A673 (cell line): ENCODE data around the gene ZDHHC1. TPM values are rescaled to one million over a fixed set of nuclear protein-coding genes. Genes with fewer than 3 reads are reported as not detected.
A peak's percentile ranks its signal among the peaks of the same experiment; 100 is the strongest.

ENCODE experiments used
- BruUV-seq: library from RNA; stranded (reverse); fragments of 400-500 nt; replicated peaks from 2 replicates; lab custom pipeline; 2021; lab: Mats Ljungman, UMichigan
- CTCF ChIA-PET: fragments of 300-600 bp; sonication (Branson Sonifier 250); formaldehyde crosslinking; loops from one replicate; lab custom pipeline; 2022; ENCODE audit warnings: antibody characterized with exemption; lab: Charles Lee
- POLR2A ChIA-PET: fragments of 300-600 bp; sonication (Branson Sonifier 250); formaldehyde crosslinking; loops from one replicate; lab custom pipeline; 2022; ENCODE audit warnings: antibody characterized with exemption; ENCODE audit not compliant: low non-redundant PET; lab: Charles Lee
- DNase-seq: peaks from one replicate; pipeline ENCODE4 v3.0.0-alpha.2; 2015; ENCODE audit warnings: low spot score
- H3K27ac ChIP-seq: fragments of 200-600 bp; sonication (generic); 2 replicates; pipeline ENCODE4 v1.5.1; 2016; ENCODE audit warnings: mixed run types, low read depth, mild to moderate bottlenecking, mixed read lengths, antibody characterized with exemption, low read length; ENCODE audit not compliant: poor library complexity, severe bottlenecking
- H3K27me3 ChIP-seq: fragments of 200-600 bp; sonication (generic); replicated peaks from 2 replicates; pipeline ENCODE4 v1.6.1; 2017; ENCODE audit warnings: mixed run types, low read depth, mild to moderate bottlenecking, mixed read lengths, antibody characterized with exemption, low read length; ENCODE audit not compliant: insufficient read depth, poor library complexity
- H3K36me3 ChIP-seq: fragments of 200-600 bp; sonication (generic); 2 replicates; pipeline ENCODE4 v1.6.1; 2016; ENCODE audit warnings: mixed run types, mild to moderate bottlenecking, mixed read lengths, antibody characterized with exemption, low read length; ENCODE audit not compliant: insufficient read depth, poor library complexity, severe bottlenecking
- H3K4me1 ChIP-seq: fragments of 200-600 bp; sonication (generic); 2 replicates; pipeline ENCODE4 v1.6.1; 2017; ENCODE audit warnings: mixed run types, mild to moderate bottlenecking, mixed read lengths, antibody characterized with exemption, low read length; ENCODE audit not compliant: insufficient read depth, poor library complexity, severe bottlenecking
- H3K4me3 ChIP-seq: fragments of 200-600 bp; sonication (generic); 2 replicates; pipeline ENCODE4 v1.5.1; 2016; ENCODE audit warnings: low read depth, mixed run types, mild to moderate bottlenecking, mixed read lengths, low read length; ENCODE audit not compliant: poor library complexity, severe bottlenecking
- H3K9me3 ChIP-seq: fragments of 200-600 bp; sonication (generic); 2 replicates; pipeline ENCODE4 v1.6.1; 2016; ENCODE audit warnings: mixed run types, low read depth, mild to moderate bottlenecking, mixed read lengths, antibody characterized with exemption, low read length; ENCODE audit not compliant: poor library complexity, severe bottlenecking
- CTCF ChIP-seq: fragments of 300-800, 200-600 bp; sonication (generic); conservative IDR thresholded peaks from 2 replicates; pipeline ENCODE4 v1.5.1; 2017; ENCODE audit warnings: low read depth, mild to moderate bottlenecking, antibody characterized with exemption, low read length, moderate library complexity, mixed read lengths
- EZH2 ChIP-seq: fragments of 200-600 bp; sonication (generic); IDR thresholded peaks from 2 replicates; pipeline ENCODE4 v1.6.1; 2017; ENCODE audit warnings: borderline replicate concordance, low read depth, mild to moderate bottlenecking, mixed read lengths, antibody characterized with exemption, low read length; ENCODE audit not compliant: poor library complexity, severe bottlenecking
- intact Hi-C: fragments of 100-400 bp; cut with micrococcal nuclease; formaldehyde crosslinking; loops from one replicate; pipeline ENCODE4 v1.10.0; 2022; ENCODE audit not compliant: unreplicated experiment
- total RNA-seq: library from RNA; stranded (reverse); gene quantifications from 2 replicates; pipeline ENCODE4 v1.2.3, GENCODE V29; 2021

ZDHHC1 gene
- total RNA-seq, 1 experiment from 2014 or later: 5.3 TPM

GRCh38 chr16:67425580-67425979 is 9.3 kb upstream of the ZDHHC1 start:
- BruUV-seq: no TSS peak
- Histone ChIP-seq H3K4me1 (peaks cover 38% of the 10 kb centered on the region), H3K27ac (no peak overlapping the region), H3K9me3 (no peaks in the 10 kb centered on the region), H3K27me3 (peaks cover 3% of the 10 kb centered on the region), H3K4me3 (no peak overlapping the region), H3K36me3 (no peaks in the 10 kb centered on the region)
- POLR2A ChIA-PET: no interaction called here
- intact Hi-C loops: loop anchor here (5.0 kb wide), 1 partner anchor 42 kb away; no protein-coding TSS in a partner anchor
- TF ChIP-seq CTCF (no peak), EZH2 (no peak)
- DNase-seq: no peak
- CTCF ChIA-PET: no interaction called here

- Histone ChIP-seq H3K4me1 (peaks cover 34% of the 10 kb centered on the region), H3K27ac (peak overlapping the region; percentile 36), H3K4me3 (no peak overlapping the region), H3K9me3 (no peaks in the 10 kb centered on the region), H3K36me3 (no peaks in the 10 kb centered on the region), H3K27me3 (no peaks in the 10 kb centered on the region)
- TF ChIP-seq EZH2 (no peak), CTCF (no peak)
- no TSS peak for BruUV-seq
- CTCF ChIA-PET: interaction anchor here (0.9 kb wide), 1 partner anchor 41 kb away, joined by 3 read pairs; no protein-coding TSS in a partner anchor
- no peak for DNase-seq
- POLR2A ChIA-PET: no interaction called here
- intact Hi-C loops: loop anchor here (5.0 kb wide), 1 partner anchor 42 kb away; no protein-coding TSS in a partner anchor
These were observed 8.8 kb upstream of the ZDHHC1 start for GRCh38 chr16:67425061-67425460.

GRCh38 chr16:67424261-67424615 is 8.0 kb upstream of the ZDHHC1 start:
- POLR2A ChIA-PET: no interaction called here
- H3K4me3 ChIP-seq: no peak overlapping the region
- H3K4me1 ChIP-seq: peaks cover 34% of the 10 kb centered on the region
- DNase-seq: no peak
- peak overlapping the region; percentile 36 for H3K27ac ChIP-seq
- TF ChIP-seq EZH2 (no peak), CTCF (no peak)
- intact Hi-C loops: no loop called here
- CTCF ChIA-PET: interaction anchor here (0.9 to 1.2 kb wide), 2 partner anchors 41 to 164 kb away, joined by 3 read pairs; no protein-coding TSS in a partner anchor
- no TSS peak for BruUV-seq
- H3K27me3 ChIP-seq: no peaks in the 10 kb centered on the region
- no peaks in the 10 kb centered on the region for H3K9me3 ChIP-seq
- no peaks in the 10 kb centered on the region for H3K36me3 ChIP-seq
